Measurements from ENCODE around the gene BMP15. TPM values are rescaled to one million over a fixed set of nuclear protein-coding genes. Genes with fewer than 3 reads are reported as not detected.

Gene BMP15
- total RNA-seq, 4 donors from 2014 or later, result not detected

- Histone ChIP-seq H3K27me3 (no peaks in the 10 kb centered on the region), H3K4me1 (no peaks in the 10 kb centered on the region), H3K27ac (no peak overlapping the region), H3K36me3 (no peaks in the 10 kb centered on the region), H3K9me3 (no peaks in the 10 kb centered on the region), H3K4me3 (no peak overlapping the region)
- DNase-seq, result no peak
- TF ChIP-seq EP300 (IDR thresholded peaks at IDR 0.05; ENCODE audit: low read depth) (no peak), CTCF (IDR thresholded peaks at IDR 0.05) (no peak), POLR2AphosphoS5 (IDR thresholded peaks at IDR 0.05) (no peak)
- intact Hi-C loops (cut with DNase I; ENCODE audit: low total_unique reads) (no loop called here), in situ Hi-C loops (cut with MboI; ENCODE audit: low pct_ligation_motif_present in 1 of 4, low pct_unique_long_range_greater_than_20kb in 1 of 4, low sequenced_read_pairs in 3 of 4) (loop anchor here in 1 of 4 donors (25.0 kb wide), 1 partner anchor 112 kb away; no protein-coding TSS in a partner anchor)
- 49% methylated on average over 3 of the region's 3 CpGs; no CpG with 5 or more reads in 1 of the 2 donors for WGBS, 2 donors (ENCODE audit: low coverage in 1 of 2)
These were observed 35.7 kb upstream of the BMP15 start for GRCh38 chrX:50874876-50875275.

DNA sequence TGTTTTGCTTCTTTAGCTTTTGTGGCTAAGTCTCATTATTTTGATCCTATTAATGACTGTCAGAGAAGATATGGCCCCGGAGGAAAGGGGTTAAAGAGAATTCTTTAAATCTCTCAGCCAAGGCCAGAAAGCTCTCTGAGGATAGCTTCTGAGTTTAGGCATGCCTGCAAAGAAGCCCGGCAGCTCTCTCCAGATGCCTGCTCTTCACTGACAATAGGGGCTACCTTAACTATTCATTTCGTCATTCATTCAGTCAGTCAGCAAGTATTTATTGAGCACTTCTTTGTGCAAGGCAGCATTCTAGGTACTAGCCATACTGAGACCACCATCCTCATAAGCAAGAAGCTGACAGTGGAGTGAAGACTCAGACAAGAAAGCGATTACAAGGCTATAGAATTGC is 34.0 kb upstream of the BMP15 start:
- 76% methylated on average over 4 of the region's 4 CpGs; no CpG with 5 or more reads in 1 of the 2 donors for WGBS, 2 donors (ENCODE audit: low coverage in 1 of 2)
- Histone ChIP-seq H3K36me3 (no peaks in the 10 kb centered on the region), H3K27me3 (no peaks in the 10 kb centered on the region), H3K4me1 (no peaks in the 10 kb centered on the region), H3K27ac (no peak overlapping the region), H3K9me3 (no peaks in the 10 kb centered on the region), H3K4me3 (no peak overlapping the region)
- no peak for DNase-seq
- intact Hi-C loops (cut with DNase I; ENCODE audit: low total_unique reads), result no loop called here
- in situ Hi-C loops (cut with MboI; ENCODE audit: low pct_ligation_motif_present in 1 of 4, low pct_unique_long_range_greater_than_20kb in 1 of 4, low sequenced_read_pairs in 3 of 4), result loop anchor here in 1 of 4 donors (25.0 kb wide), 1 partner anchor 111 kb away; no protein-coding TSS in a partner anchor
- TF ChIP-seq EP300 (IDR thresholded peaks at IDR 0.05; ENCODE audit: low read depth) (no peak), CTCF (IDR thresholded peaks at IDR 0.05) (no peak), POLR2AphosphoS5 (IDR thresholded peaks at IDR 0.05) (no peak), POLR2A (IDR thresholded peaks at IDR 0.05) (no peak)

DNA sequence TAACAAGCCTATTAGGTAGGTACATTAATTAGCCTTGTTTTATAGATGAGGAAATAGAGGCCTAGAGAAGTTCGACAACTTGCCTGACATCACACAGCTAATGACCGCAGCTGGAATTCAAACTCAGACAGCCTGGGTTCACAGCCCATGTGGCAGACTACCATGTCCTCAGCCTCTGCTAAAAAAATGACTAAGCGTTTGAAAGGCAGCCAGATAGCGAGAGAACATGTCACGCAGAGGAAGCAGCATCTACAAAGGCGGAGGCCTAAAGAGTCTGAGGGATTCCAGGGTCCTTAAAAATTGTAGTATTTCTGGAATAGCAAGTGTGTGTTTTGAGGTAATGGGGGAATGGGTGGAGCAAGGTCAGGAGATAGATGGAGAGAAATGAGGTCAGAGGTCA is 33.2 kb upstream of the BMP15 start:
- Histone ChIP-seq H3K36me3 (no peaks in the 10 kb centered on the region), H3K4me1 (no peaks in the 10 kb centered on the region), H3K27me3 (no peaks in the 10 kb centered on the region), H3K9me3 (no peaks in the 10 kb centered on the region), H3K27ac (no peak overlapping the region), H3K4me3 (no peak overlapping the region)
- WGBS, 2 donors (ENCODE audit: low coverage in 1 of 2), result 67% methylated on average over 6 of the region's 6 CpGs; no CpG with 5 or more reads in 1 of the 2 donors
- TF ChIP-seq POLR2A (IDR thresholded peaks at IDR 0.05) (no peak), CTCF (IDR thresholded peaks at IDR 0.05) (no peak), POLR2AphosphoS5 (IDR thresholded peaks at IDR 0.05) (no peak), EP300 (IDR thresholded peaks at IDR 0.05; ENCODE audit: low read depth) (no peak)
- in situ Hi-C loops (cut with MboI; ENCODE audit: low pct_ligation_motif_present in 1 of 4, low pct_unique_long_range_greater_than_20kb in 1 of 4, low sequenced_read_pairs in 3 of 4) (loop anchor here in 1 of 4 donors (25.0 kb wide), 1 partner anchor 110 kb away; no protein-coding TSS in a partner anchor), intact Hi-C loops (cut with DNase I; ENCODE audit: low total_unique reads) (no loop called here)
- DNase-seq, result no peak

DNA sequence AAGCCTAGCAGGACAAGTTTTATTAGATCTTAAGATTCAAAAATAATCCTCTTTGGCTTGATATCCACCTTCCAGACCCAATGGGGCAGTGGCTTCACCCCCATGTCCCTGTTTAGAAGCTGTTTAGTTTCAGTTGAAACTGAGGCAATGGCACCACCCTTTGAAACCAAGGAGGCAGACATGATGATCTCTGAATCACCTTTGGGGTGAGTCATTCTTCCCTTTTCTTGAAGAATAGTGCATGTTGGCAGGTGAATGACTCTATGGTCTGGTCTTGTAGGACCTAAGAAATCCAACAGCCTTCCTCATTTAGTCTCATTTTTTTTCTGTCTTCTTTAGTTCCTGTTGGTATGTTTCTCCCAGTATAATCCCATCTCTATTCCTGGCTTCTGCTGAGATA is 29.5 kb upstream of the BMP15 start:
- H3K9me3 ChIP-seq, result no peaks in the 10 kb centered on the region
- no peak overlapping the region for H3K4me3 ChIP-seq
- intact Hi-C loops (cut with DNase I; ENCODE audit: low total_unique reads), result no loop called here
- H3K27ac ChIP-seq, result no peak overlapping the region
- H3K36me3 ChIP-seq, result no peaks in the 10 kb centered on the region
- no peaks in the 10 kb centered on the region for H3K4me1 ChIP-seq
- H3K27me3 ChIP-seq, result no peaks in the 10 kb centered on the region
- no peak for DNase-seq
- in situ Hi-C loops (cut with MboI; ENCODE audit: low pct_ligation_motif_present in 1 of 4, low pct_unique_long_range_greater_than_20kb in 1 of 4, low sequenced_read_pairs in 3 of 4), result loop anchor here in 1 of 4 donors (25.0 kb wide), 1 partner anchor 106 kb away; no protein-coding TSS in a partner anchor
- TF ChIP-seq EP300 (IDR thresholded peaks at IDR 0.05; ENCODE audit: low read depth) (no peak), POLR2AphosphoS5 (IDR thresholded peaks at IDR 0.05) (no peak), POLR2A (IDR thresholded peaks at IDR 0.05) (no peak), CTCF (IDR thresholded peaks at IDR 0.05) (no peak)
